ENCODE data around the gene DOK3. TPM values are rescaled to one million over a fixed set of nuclear protein-coding genes. Genes with fewer than 3 reads are reported as not detected.

DOK3 gene
- total and polyA plus RNA-seq, 2 of the 13 experiments (the other 11 are each of a cell fraction or from before 2014, with no cell fraction given): 1.4 to 1.5 TPM

DNA sequence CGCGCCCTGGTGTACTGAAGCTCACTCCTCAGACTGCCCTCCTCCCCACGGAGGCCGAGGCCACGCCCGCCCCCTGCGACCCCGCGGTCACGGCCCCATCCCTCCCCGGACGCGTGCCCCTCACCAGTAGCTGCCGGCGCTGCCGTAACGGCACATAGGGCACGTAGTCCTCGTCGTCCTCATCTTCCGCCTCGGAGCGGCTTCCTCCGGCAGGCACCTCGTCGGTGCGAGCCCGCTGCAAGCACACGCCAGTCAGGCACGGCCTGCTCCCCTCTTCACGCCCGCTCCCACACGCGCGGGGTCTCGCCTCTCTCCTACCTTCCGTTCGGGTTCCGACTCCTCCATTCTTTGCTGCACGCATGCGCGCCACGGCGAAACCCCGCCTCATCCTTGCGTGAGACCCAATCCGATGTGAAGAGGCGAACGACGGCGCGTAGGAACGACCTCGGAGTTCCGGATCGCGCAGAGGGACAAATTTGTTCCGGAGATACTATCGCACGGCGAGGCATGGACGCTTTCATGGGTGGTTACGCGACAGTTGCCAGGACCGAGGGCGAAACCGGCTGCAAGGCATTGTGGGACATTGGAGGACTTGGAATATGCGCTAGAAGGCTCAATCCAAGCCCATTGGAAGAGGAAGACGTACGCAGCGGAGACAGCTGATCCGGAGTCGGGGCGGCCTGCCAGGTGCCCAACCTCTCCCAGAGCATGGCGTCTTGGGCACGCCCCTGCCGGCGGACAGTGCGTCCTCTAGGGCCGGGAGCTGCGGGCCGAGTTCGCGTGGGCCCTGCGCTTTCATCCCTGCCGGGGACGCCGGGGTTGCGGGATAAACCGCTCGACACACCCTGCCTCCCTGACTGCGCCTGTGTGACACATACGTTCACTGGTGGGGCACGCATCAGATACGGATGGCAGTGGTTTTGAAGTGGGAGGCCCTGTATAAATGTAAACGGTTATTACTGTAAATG, 7.3 kb upstream of the DOK3 start, which contains the start of gene DDX41 (continued):
- TF ChIP-seq ARID5B (CRISPR knock-in tag; IDR thresholded peaks at IDR 0.05) (peak; percentile 66; the same call in 1 of the 2 replicates), ZNF782 (CRISPR knock-in tag; IDR thresholded peaks at IDR 0.05; ENCODE audit: borderline replicate concordance) (peak; percentile 90), ZNF225 (CRISPR knock-in tag; IDR thresholded peaks at IDR 0.05) (no peak; the same call in 1 of the 2 replicates), ZSCAN31 (CRISPR knock-in tag; IDR thresholded peaks at IDR 0.05; ENCODE audit: low read depth) (peak; percentile 94), SMAD9 (CRISPR knock-in tag; IDR thresholded peaks at IDR 0.05) (no peak), MATR3 (CRISPR knock-in tag; IDR thresholded peaks at IDR 0.05) (no peak), GABPB1 (CRISPR knock-in tag; IDR thresholded peaks at IDR 0.05) (peak; percentile 92), ZC3H4 (CRISPR knock-in tag; IDR thresholded peaks at IDR 0.05; ENCODE audit: borderline replicate concordance) (peak; percentile 50; the same call in 1 of the 2 replicates), FUBP1 (CRISPR knock-in tag; IDR thresholded peaks at IDR 0.05; ENCODE audit: borderline replicate concordance) (0 out of 2 replicates have a peak, but pooled peaks have one; percentile 19), AKAP8 (CRISPR knock-in tag; IDR thresholded peaks at IDR 0.05) (peak; percentile 72), CBX1 (IDR thresholded peaks at IDR 0.05; ENCODE audit: low read depth) (peak; percentile 89), ZBTB33 (CRISPR knock-in tag; IDR thresholded peaks at IDR 0.05) (peak; percentile 48; the same call in 1 of the 2 replicates), ZNF546 (CRISPR knock-in tag; conservative IDR thresholded peaks at IDR 0.05) (peak; percentile 90), EHMT2 (IDR thresholded peaks at IDR 0.05; ENCODE audit: borderline replicate concordance, low read depth, low read length) (no peak)
- TF ChIP-seq, protein P1, sequence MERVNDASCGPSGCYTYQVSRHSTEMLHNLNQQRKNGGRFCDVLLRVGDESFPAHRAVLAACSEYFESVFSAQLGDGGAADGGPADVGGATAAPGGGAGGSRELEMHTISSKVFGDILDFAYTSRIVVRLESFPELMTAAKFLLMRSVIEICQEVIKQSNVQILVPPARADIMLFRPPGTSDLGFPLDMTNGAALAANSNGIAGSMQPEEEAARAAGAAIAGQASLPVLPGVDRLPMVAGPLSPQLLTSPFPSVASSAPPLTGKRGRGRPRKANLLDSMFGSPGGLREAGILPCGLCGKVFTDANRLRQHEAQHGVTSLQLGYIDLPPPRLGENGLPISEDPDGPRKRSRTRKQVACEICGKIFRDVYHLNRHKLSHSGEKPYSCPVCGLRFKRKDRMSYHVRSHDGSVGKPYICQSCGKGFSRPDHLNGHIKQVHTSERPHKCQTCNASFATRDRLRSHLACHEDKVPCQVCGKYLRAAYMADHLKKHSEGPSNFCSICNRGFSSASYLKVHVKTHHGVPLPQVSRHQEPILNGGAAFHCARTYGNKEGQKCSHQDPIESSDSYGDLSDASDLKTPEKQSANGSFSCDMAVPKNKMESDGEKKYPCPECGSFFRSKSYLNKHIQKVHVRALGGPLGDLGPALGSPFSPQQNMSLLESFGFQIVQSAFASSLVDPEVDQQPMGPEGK (CRISPR knock-in tag; IDR thresholded peaks at IDR 0.05): peak; percentile 57
- TF ChIP-seq, protein P2, sequence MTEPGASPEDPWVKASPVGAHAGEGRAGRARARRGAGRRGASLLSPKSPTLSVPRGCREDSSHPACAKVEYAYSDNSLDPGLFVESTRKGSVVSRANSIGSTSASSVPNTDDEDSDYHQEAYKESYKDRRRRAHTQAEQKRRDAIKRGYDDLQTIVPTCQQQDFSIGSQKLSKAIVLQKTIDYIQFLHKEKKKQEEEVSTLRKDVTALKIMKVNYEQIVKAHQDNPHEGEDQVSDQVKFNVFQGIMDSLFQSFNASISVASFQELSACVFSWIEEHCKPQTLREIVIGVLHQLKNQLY (CRISPR knock-in tag; IDR thresholded peaks at IDR 0.05): 0 out of 2 replicates have a peak, but pooled peaks have one; percentile 11
